ENCODE measurements around the gene SHKBP1. TPM values are rescaled to one million over a fixed set of nuclear protein-coding genes. Genes with fewer than 3 reads are reported as not detected.

Gene SHKBP1
- total and polyA plus RNA-seq, 2 of the 13 experiments (the other 11 are each of a cell fraction or from before 2014, with no cell fraction given) = 16.2 to 17.4 TPM

- TF ChIP-seq SIN3A (IDR thresholded peaks at IDR 0.05; ENCODE audit: borderline replicate concordance, low read depth, low read length) (no peak), ZBTB49 (CRISPR knock-in tag; IDR thresholded peaks at IDR 0.05; ENCODE audit: borderline replicate concordance) (no peak), TBX2 (CRISPR knock-in tag; IDR thresholded peaks at IDR 0.05; ENCODE audit: borderline replicate concordance) (peak; percentile 55; the same call in 1 of the 2 replicates), ZSCAN21 (CRISPR knock-in tag; IDR thresholded peaks at IDR 0.05; ENCODE audit: borderline replicate concordance) (no peak), HIVEP1 (CRISPR knock-in tag; IDR thresholded peaks at IDR 0.05) (no peak), POLR2G (IDR thresholded peaks at IDR 0.05; ENCODE audit: low read depth, low read length) (no peak), DBP (CRISPR knock-in tag; IDR thresholded peaks at IDR 0.05; ENCODE audit: not compliant biosample characterization) (no peak), RBFOX2 (IDR thresholded peaks at IDR 0.05; ENCODE audit: low read depth, low read length) (peak; percentile 53), LBX2 (CRISPR knock-in tag; IDR thresholded peaks at IDR 0.05; ENCODE audit: borderline replicate concordance) (0 out of 2 replicates have a peak, but pooled peaks have one; percentile 49), ZNF652 (CRISPR knock-in tag; IDR thresholded peaks at IDR 0.05; ENCODE audit: borderline replicate concordance, low read depth) (peak; percentile 57; the same call in 1 of the 2 replicates), ATF4 (CRISPR knock-in tag; IDR thresholded peaks at IDR 0.05) (no peak), ZNF260 (CRISPR knock-in tag; IDR thresholded peaks at IDR 0.05; ENCODE audit: borderline replicate concordance, low read depth) (0 out of 2 replicates have a peak, but pooled peaks have one; percentile 19), MED8 (CRISPR knock-in tag; IDR thresholded peaks at IDR 0.05; ENCODE audit: insufficient replicate concordance) (no peak), ZSCAN31 (CRISPR knock-in tag; IDR thresholded peaks at IDR 0.05; ENCODE audit: low read depth) (no peak), POLR2AphosphoS2 (IDR thresholded peaks at IDR 0.05; ENCODE audit: low read depth, low read length) (no peak), ZNF18 (CRISPR knock-in tag; IDR thresholded peaks at IDR 0.05; ENCODE audit: insufficient replicate concordance) (peak; percentile 34), BCL3 (CRISPR knock-in tag; IDR thresholded peaks at IDR 0.05) (peak; percentile 49; the same call in 1 of the 2 replicates), ZSCAN12 (CRISPR knock-in tag; IDR thresholded peaks at IDR 0.05) (no peak)
These were observed 28.7 kb downstream of the SHKBP1 start (continued) for GRCh38 chr19:40605216-40605971.
